Coronary artery (tissue), 2 donors: ENCODE results near the gene PRM2.

Experiments
- DNase-seq: peaks from one replicate; pipeline ENCODE4 v3.0.0-alpha.2; 2017; ENCODE audit warnings: low spot score
- H3K27ac ChIP-seq, 2 donors: fragments of 200-600 bp; sonication (generic); one replicate each; pipeline ENCODE4 v1.5.1; 2016 to 2019
- H3K4me3 ChIP-seq: fragments of 200-600 bp; sonication (generic); 2 replicates; pipeline ENCODE4 v1.5.1; 2016; ENCODE audit warnings: mild to moderate bottlenecking, moderate library complexity
- CTCF ChIP-seq: fragments of 200-600 bp; sonication (generic); IDR thresholded peaks from one replicate; pipeline ENCODE4 v1.5.1; 2019; ENCODE audit warnings: antibody characterized with exemption

Gene PRM2

GRCh38 chr16:11306997-11307638 is 30.8 kb upstream of the PRM2 start:
- DNase-seq = no peak
- Histone ChIP-seq H3K27ac (no peak overlapping the region), H3K4me3 (no peak overlapping the region)
- no peak for TF ChIP-seq CTCF

GRCh38 chr16:11306381-11306780 is 30.1 kb upstream of the PRM2 start:
- Histone ChIP-seq H3K27ac (no peak overlapping the region), H3K4me3 (no peak overlapping the region)
- no peak for DNase-seq
- no peak for TF ChIP-seq CTCF

- no peak overlapping the region for H3K27ac ChIP-seq
- DNase-seq = no peak
- no peak overlapping the region for H3K4me3 ChIP-seq
- TF ChIP-seq CTCF = no peak
Observed at GRCh38 chr16:11303405-11304138, 27.3 kb upstream of the PRM2 start.

- H3K4me3 ChIP-seq = no peak overlapping the region
- no peak for TF ChIP-seq CTCF
- DNase-seq = no peak
- H3K27ac ChIP-seq = no peak overlapping the region
Observed at GRCh38 chr16:11302977-11303376, 26.7 kb upstream of the PRM2 start.

- Histone ChIP-seq H3K4me3 (no peak overlapping the region), H3K27ac (no peak overlapping the region)
- no peak for DNase-seq
- TF ChIP-seq CTCF = no peak
Observed at GRCh38 chr16:11301645-11302501, 25.6 kb upstream of the PRM2 start.

GRCh38 chr16:11300560-11300892 is 24.2 kb upstream of the PRM2 start:
- H3K4me3 ChIP-seq = no peak overlapping the region
- no peak for TF ChIP-seq CTCF
- no peak overlapping the region for H3K27ac ChIP-seq
- DNase-seq = no peak
